Endothelial cell of umbilical vein (primary cell): ENCODE data around the gene TOLLIP.

Experiments used
- EZH2 ChIP-seq: IDR thresholded peaks from 2 replicates; pipeline ENCODE4 v1.6.1; 2012; ENCODE audit warnings: borderline replicate concordance, low read depth, mild to moderate bottlenecking, moderate library complexity, low read length, inconsistent platforms; ENCODE audit not compliant: severe bottlenecking
- MYC ChIP-seq: IDR thresholded peaks from one replicate; pipeline ENCODE4 v1.6.1; 2011; ENCODE audit warnings: mild to moderate bottlenecking, low read depth, low read length
- POLR2AphosphoS5 ChIP-seq: IDR thresholded peaks from 2 replicates; pipeline ENCODE4 v1.6.1; 2012; ENCODE audit warnings: low read depth, mild to moderate bottlenecking, control low read depth, low read length, moderate library complexity; ENCODE audit not compliant: insufficient read depth
- TF ChIP-seq, protein P1 (sequence below), 2 donors: IDR thresholded peaks; 1 replicate in 1 of 2; 2 replicates in 1 of 2; pipeline ENCODE4 v1.5.1; 2011; ENCODE audit warnings: low read length in 2 of 2, mild to moderate bottlenecking in 2 of 2, moderate library complexity in 2 of 2, control low read depth in 1 of 2, inconsistent platforms in 1 of 2, low read depth in 1 of 2; ENCODE audit not compliant: insufficient read depth in 1 of 2; ENCODE audit errors: extremely low read depth in 1 of 2
- TF ChIP-seq, protein P2 (sequence below): IDR thresholded peaks from 2 replicates; pipeline ENCODE4 v1.6.1; 2011; ENCODE audit not compliant: insufficient read depth, insufficient read length

DNA sequence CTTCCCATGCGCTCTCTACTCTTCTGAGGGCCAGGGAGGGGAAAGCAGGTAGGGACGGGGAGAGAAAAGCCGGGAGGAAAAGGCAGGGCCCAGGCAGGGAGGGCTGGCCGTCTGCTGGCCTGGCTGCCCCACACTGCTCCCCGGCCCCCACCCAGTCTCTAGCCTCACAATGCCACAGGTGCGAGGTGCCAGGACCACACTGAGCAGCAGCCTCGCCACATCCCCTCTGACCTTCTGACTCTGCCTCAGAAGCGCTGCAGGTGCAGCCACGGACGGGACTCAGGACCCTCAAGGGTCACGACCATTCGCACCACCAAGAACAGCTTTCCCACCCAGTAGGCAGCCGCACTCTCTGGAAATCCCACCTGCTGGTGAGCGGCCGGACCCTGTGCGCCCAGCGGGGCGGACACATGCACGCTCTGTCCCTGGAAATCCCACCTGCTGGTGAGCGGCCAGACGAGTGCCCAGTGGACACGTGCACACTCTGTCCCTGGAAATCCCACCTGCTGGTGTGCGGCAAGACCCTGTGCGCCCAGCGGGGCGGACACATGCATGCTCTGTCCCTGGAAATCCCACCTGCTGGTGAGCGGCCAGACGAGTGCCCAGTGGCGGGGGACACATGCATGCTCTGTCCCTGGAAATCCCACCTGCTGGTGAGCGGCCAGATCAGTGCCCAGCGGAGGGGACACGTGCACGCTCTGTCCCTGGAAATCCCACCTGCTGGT lies 20.1 kb downstream of the TOLLIP start:
- TF ChIP-seq, protein P1, sequence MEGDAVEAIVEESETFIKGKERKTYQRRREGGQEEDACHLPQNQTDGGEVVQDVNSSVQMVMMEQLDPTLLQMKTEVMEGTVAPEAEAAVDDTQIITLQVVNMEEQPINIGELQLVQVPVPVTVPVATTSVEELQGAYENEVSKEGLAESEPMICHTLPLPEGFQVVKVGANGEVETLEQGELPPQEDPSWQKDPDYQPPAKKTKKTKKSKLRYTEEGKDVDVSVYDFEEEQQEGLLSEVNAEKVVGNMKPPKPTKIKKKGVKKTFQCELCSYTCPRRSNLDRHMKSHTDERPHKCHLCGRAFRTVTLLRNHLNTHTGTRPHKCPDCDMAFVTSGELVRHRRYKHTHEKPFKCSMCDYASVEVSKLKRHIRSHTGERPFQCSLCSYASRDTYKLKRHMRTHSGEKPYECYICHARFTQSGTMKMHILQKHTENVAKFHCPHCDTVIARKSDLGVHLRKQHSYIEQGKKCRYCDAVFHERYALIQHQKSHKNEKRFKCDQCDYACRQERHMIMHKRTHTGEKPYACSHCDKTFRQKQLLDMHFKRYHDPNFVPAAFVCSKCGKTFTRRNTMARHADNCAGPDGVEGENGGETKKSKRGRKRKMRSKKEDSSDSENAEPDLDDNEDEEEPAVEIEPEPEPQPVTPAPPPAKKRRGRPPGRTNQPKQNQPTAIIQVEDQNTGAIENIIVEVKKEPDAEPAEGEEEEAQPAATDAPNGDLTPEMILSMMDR (IDR thresholded peaks at IDR 0.05; ENCODE audit: extremely low read depth in 1 of 2, insufficient read depth in 1 of 2, low read depth in 1 of 2, low read length in 2 of 2): no peak
- TF ChIP-seq EZH2: no peak
- TF ChIP-seq, protein P2, sequence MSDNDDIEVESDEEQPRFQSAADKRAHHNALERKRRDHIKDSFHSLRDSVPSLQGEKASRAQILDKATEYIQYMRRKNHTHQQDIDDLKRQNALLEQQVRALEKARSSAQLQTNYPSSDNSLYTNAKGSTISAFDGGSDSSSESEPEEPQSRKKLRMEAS: no peak
- TF ChIP-seq POLR2AphosphoS5: no peak
- TF ChIP-seq MYC: no peak
